Measurements from ENCODE around the gene TM4SF5. TPM values are rescaled to one million over a fixed set of nuclear protein-coding genes. Genes with fewer than 3 reads are reported as not detected.

TM4SF5 gene
- total RNA-seq, 1 donor from 2014 or later = not detected

GRCh38 chr17:4807605-4808377, 36.1 kb downstream of the TM4SF5 start:
- H3K9ac ChIP-seq (ENCODE audit: low read length) = peak overlapping the region; percentile 89
- no peaks in the 10 kb centered on the region for H3K27me3 ChIP-seq (ENCODE audit: insufficient read depth, low read length)
- peaks cover 5% of the 10 kb centered on the region for H3K79me2 ChIP-seq (ENCODE audit: insufficient read depth, low read length)
- Mint-ChIP-seq H3K4me1 (ENCODE audit: low read depth, unreplicated experiment) (peaks cover 3% of the 10 kb centered on the region), H3K9me3 (ENCODE audit: unreplicated experiment) (peaks cover 5% of the 10 kb centered on the region), H3K27me3 (ENCODE audit: low read depth, unreplicated experiment) (no peaks in the 10 kb centered on the region), H3K4me3 (ENCODE audit: unreplicated experiment) (peak overlapping the region; percentile 88), H3K36me3 (ENCODE audit: low read depth, unreplicated experiment) (peaks cover 11% of the 10 kb centered on the region), H3K27ac (ENCODE audit: unreplicated experiment) (peak overlapping the region; percentile 53)
- peaks cover 3% of the 10 kb centered on the region for H3K36me3 ChIP-seq (ENCODE audit: insufficient read depth, low read length)
- no peak for TF ChIP-seq EZH2 (IDR thresholded peaks at IDR 0.05; ENCODE audit: insufficient read depth, low read length)
- peaks cover 21% of the 10 kb centered on the region for H4K20me1 ChIP-seq (ENCODE audit: insufficient read depth, low read length)
- DNase-seq (ENCODE audit: low read depth) (no peak), FAIRE-seq (no peak)
- H3K4me3 ChIP-seq (ENCODE audit: insufficient read depth, low read depth, low read length) = peak overlapping the region; percentile 93
- peak overlapping the region; percentile 98 for H3K4me2 ChIP-seq (ENCODE audit: low read length)
- H3K4me1 ChIP-seq (ENCODE audit: insufficient read depth, low read length) = peaks cover 10% of the 10 kb centered on the region
- no peaks in the 10 kb centered on the region for H3K9me3 ChIP-seq (ENCODE audit: insufficient read depth, low read depth, low read length)
- H3K27ac ChIP-seq (ENCODE audit: low read depth, low read length) = no peak overlapping the region
- peak overlapping the region; percentile 52 for H2AFZ ChIP-seq (ENCODE audit: low read depth, low read length)

- no peak for FAIRE-seq
Observed at GRCh38 chr17:4808378-4808767, 36.7 kb downstream of the TM4SF5 start.

GRCh38 chr17:4810696-4811290, 39.1 kb downstream of the TM4SF5 start:
- peaks cover 5% of the 10 kb centered on the region for H3K9me3 Mint-ChIP-seq (ENCODE audit: unreplicated experiment)
- Histone ChIP-seq H3K36me3 (ENCODE audit: insufficient read depth, low read length) (peaks cover 5% of the 10 kb centered on the region), H3K27me3 (ENCODE audit: insufficient read depth, low read length) (no peaks in the 10 kb centered on the region), H3K27ac (ENCODE audit: low read depth, low read length) (no peak overlapping the region), H4K20me1 (ENCODE audit: insufficient read depth, low read length) (peaks cover 27% of the 10 kb centered on the region), H3K9me3 (ENCODE audit: insufficient read depth, low read depth, low read length) (no peaks in the 10 kb centered on the region), H3K4me1 (ENCODE audit: insufficient read depth, low read length) (peaks cover 10% of the 10 kb centered on the region), H3K79me2 (ENCODE audit: insufficient read depth, low read length) (peaks cover 5% of the 10 kb centered on the region), H3K4me2 (ENCODE audit: low read length) (no peak overlapping the region), H3K4me3 (ENCODE audit: insufficient read depth, low read depth, low read length) (no peak overlapping the region), H3K9ac (ENCODE audit: low read length) (no peak overlapping the region), H2AFZ (ENCODE audit: low read depth, low read length) (no peak overlapping the region)
- H3K36me3 Mint-ChIP-seq (ENCODE audit: low read depth, unreplicated experiment) = peaks cover 19% of the 10 kb centered on the region
- peaks cover 3% of the 10 kb centered on the region for H3K4me1 Mint-ChIP-seq (ENCODE audit: low read depth, unreplicated experiment)
- H3K4me3 Mint-ChIP-seq (ENCODE audit: unreplicated experiment) = no peak overlapping the region
- no peak for FAIRE-seq
- no peaks in the 10 kb centered on the region for H3K27me3 Mint-ChIP-seq (ENCODE audit: low read depth, unreplicated experiment)
- no peak overlapping the region for H3K27ac Mint-ChIP-seq (ENCODE audit: unreplicated experiment)
- DNase-seq (ENCODE audit: low read depth) = no peak
- TF ChIP-seq CTCF (IDR thresholded peaks at IDR 0.05; ENCODE audit: insufficient read depth, low read depth, low read length) (no peak), EZH2 (IDR thresholded peaks at IDR 0.05; ENCODE audit: insufficient read depth, low read length) (no peak)

More at GRCh38 chr17:4808378-4808767, 36.7 kb downstream of the TM4SF5 start:
- peaks cover 5% of the 10 kb centered on the region for H3K79me2 ChIP-seq (ENCODE audit: insufficient read depth, low read length)
- no peak for DNase-seq (ENCODE audit: low read depth)
- Mint-ChIP-seq H3K36me3 (ENCODE audit: low read depth, unreplicated experiment) (peaks cover 11% of the 10 kb centered on the region), H3K4me1 (ENCODE audit: low read depth, unreplicated experiment) (peaks cover 3% of the 10 kb centered on the region), H3K4me3 (ENCODE audit: unreplicated experiment) (peak overlapping the region; percentile 88), H3K27me3 (ENCODE audit: low read depth, unreplicated experiment) (no peaks in the 10 kb centered on the region), H3K27ac (ENCODE audit: unreplicated experiment) (no peak overlapping the region), H3K9me3 (ENCODE audit: unreplicated experiment) (peaks cover 5% of the 10 kb centered on the region)
- peak overlapping the region; percentile 98 for H3K4me2 ChIP-seq (ENCODE audit: low read length)
- no peak for TF ChIP-seq CTCF (IDR thresholded peaks at IDR 0.05; ENCODE audit: insufficient read depth, low read depth, low read length)
- TF ChIP-seq EZH2 (IDR thresholded peaks at IDR 0.05; ENCODE audit: insufficient read depth, low read length) = no peak
- H3K4me3 ChIP-seq (ENCODE audit: insufficient read depth, low read depth, low read length) = no peak overlapping the region
- peaks cover 10% of the 10 kb centered on the region for H3K4me1 ChIP-seq (ENCODE audit: insufficient read depth, low read length)
- no peak overlapping the region for H2AFZ ChIP-seq (ENCODE audit: low read depth, low read length)
- peaks cover 21% of the 10 kb centered on the region for H4K20me1 ChIP-seq (ENCODE audit: insufficient read depth, low read length)
- H3K9me3 ChIP-seq (ENCODE audit: insufficient read depth, low read depth, low read length) = no peaks in the 10 kb centered on the region
- H3K36me3 ChIP-seq (ENCODE audit: insufficient read depth, low read length) = peaks cover 3% of the 10 kb centered on the region
- peak overlapping the region; percentile 89 for H3K9ac ChIP-seq (ENCODE audit: low read length)
- no peak overlapping the region for H3K27ac ChIP-seq (ENCODE audit: low read depth, low read length)
- H3K27me3 ChIP-seq (ENCODE audit: insufficient read depth, low read length) = no peaks in the 10 kb centered on the region

Data from astrocyte (in vitro differentiated cells and primary cell).